Posterior vena cava (tissue), 2 donors: ENCODE data around the gene CABLES1. TPM values are rescaled to one million over a fixed set of nuclear protein-coding genes. Genes with fewer than 3 reads are reported as not detected.

Experiments
- DNase-seq: peaks from one replicate; pipeline ENCODE4 v3.0.0-alpha.2; 2020; ENCODE audit warnings: low spot score
- intact Hi-C, 2 donors: fragments of 100-400 bp; cut with DNase I; formaldehyde crosslinking; loops; one replicate each; pipeline versions ENCODE4 v1.14.1 to v1.14.2; 2022 to 2023
- total RNA-seq, 2 donors: library from RNA; stranded (reverse); fragmentation: NEBNext Ultra II Directional; extraction: Animal tissue kit (Norgen Biotek cat#: 25700); gene quantifications; one replicate each; pipeline ENCODE4 v1.2.1, GENCODE V29; 2021
- donor health status: DM: yes; HTN: yes; CAD: no.
- donor health status: DM: yes; HTN: yes; CAD: no.

CABLES1 gene
- total RNA-seq, 2 donors from 2014 or later: 9.3 to 10.8 TPM

DNA sequence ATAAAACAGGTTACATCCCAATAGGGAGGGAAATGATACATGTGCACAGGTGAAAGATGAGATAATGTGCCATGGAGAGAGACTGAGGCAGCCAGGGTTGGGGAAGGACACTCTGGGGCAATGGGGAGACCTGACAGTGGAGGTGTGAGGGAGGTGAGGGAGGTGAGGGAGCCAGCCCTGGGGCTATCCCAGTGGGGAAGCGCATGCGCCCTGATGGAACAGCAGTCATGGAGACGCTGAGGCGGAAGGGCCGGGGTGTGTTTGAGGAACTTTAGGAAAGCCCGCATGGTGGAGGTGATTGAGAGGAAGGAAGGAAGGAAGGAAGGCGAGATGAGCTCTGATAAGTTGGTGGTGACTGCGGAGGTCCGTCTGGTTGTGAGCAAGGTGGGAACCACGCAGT lies 66.5 kb downstream of the CABLES1 start:
- intact Hi-C loops: no loop called here
- DNase-seq: peak; percentile 62

GRCh38 chr18:23203891-23204432 lies 68.7 kb downstream of the CABLES1 start:
- DNase-seq: peak; percentile 25
- intact Hi-C loops: no loop called here

- intact Hi-C loops: no loop called here
- peak; percentile 20 for DNase-seq
These were observed 69.4 kb downstream of the CABLES1 start for GRCh38 chr18:23204589-23205235.

DNA sequence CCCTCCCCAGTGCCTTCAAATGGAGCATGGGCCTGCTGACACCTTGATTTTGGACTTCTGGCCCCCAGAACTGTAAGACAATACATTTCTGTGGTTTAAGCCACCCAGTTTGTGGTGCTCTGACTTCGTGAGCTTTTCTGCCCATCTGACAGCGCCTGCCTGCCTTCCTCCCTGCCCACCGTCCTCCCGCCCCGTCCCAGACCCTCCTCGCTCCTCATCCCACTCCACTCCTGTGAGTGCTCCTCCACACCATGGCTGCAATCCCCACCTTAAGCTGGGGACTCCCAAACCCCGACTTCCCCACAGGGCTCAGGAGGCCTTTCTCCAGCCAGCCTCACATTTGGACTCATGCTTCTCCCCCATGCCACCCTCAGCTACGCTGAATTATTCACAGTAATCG lies 70.7 kb downstream of the CABLES1 start:
- intact Hi-C loops: no loop called here
- peak; percentile 77 for DNase-seq

DNA sequence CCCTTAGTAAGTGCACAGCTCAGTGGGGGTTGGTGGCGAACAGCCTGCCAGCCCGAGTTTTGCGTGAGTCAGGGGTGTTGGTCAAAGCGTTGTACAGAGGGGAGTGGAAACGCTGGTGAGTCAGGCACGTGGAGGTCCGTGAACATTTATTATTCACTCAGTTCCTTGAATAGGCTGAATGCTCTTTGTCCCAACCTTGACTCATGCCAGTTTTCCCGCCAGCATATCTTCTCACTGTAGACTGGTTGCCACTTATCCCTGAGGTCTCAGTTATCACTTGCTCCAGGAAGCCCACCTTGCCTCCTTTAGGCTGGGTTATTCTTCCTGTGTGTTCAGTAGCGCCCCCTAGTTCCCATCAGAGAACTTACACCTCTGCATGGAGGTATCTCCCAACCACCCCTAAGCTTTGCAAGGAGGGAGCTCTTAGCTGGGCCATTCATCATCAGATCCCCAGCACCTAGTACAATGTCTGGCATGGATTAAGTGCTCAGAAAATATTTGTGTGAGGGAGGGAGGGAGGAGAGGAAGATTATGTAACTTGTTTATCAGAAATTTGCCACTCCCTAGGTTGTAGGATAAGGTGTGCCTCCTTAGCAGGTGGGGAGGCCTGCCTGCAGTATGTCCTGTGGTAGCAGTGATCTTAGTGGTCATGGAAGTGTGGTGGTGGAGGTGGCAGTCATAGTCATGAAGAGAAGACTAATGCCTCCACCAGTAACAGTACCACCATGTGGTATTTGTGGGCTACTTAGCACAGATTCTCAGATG lies 72.1 kb downstream of the CABLES1 start:
- intact Hi-C loops: no loop called here
- DNase-seq: peak; percentile 16

DNA sequence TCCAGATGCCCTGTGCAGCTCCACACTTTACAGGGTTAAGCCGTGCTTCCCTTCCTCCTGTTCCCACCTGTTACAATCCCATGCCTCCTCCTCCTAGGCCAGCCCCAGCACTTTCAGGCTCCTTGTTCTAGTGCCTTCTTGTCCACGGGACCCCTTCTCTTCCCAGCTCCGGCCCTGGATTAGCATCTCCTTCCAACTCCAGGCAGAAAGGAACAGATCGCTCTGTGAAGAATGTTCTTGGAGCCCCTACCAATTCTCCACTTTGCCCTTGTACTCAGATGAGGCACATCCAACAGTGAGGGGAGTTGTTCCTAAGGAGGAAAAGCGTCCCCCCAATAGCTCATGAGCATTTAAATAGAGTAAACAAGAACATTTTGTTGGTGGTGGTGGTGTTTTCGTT lies 72.7 kb downstream of the CABLES1 start:
- peak; percentile 24 for DNase-seq
- intact Hi-C loops: no loop called here

DNA sequence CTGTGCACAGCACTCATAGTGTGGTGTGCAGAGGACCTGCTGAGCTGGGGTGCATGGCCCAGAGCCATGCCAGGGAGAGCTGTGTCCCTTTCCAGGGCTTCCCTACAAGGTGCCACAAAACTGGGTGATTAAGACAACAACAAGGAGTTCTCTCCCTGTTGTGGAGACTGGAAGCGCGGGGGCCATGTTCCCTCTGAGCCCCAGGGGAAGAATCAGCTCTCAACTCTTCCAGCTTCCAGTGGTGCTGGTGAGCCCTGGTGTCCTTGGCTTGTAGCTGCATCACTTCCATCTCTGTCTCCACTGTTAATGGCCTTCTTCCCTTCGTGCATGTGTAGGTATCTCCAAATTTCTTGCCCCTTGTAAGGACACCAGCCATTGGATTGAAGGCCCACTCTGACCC lies 73.3 kb downstream of the CABLES1 start:
- DNase-seq: peak; percentile 67
- intact Hi-C loops: no loop called here

DNA sequence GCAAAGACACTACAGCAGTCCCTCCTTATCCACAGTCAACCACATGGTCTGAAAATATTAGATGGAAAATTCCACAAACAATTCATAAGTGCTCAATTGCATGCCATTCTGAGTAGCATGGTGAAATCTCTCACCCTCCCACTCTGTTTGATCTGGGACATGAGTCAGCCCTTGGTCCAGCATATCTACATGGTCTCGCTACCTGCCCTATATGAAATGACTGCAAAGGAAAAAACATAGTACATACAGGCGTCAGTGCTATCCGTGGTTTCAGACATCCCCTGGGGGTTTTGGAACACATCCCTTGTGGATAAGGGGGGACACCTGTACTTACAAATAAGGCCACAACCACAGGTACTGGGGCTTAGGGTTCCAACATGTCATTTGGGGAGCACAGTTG lies 73.7 kb downstream of the CABLES1 start:
- DNase-seq: peak; percentile 28
- intact Hi-C loops: no loop called here

GRCh38 chr18:23209796-23210195 lies 74.5 kb downstream of the CABLES1 start:
- intact Hi-C loops: no loop called here
- peak; percentile 59 for DNase-seq

DNA sequence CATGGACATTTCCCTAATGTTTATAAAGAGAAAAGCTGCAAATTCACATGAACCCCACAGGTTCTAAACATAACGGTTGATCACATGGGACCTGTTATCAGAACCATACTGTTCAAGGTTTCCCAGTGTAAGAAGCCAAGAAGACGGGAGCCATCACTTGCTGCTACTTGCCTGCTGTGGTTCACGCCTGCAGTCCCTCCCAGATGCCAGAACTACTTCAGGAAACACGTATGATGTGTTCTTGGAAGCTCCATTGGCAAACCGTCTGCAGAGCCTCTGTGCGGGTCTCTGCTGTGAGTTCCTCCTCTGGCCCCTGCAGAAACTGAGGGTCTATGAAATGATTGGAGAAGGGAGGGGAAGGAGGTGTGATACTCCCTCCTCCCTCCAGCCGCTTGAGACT lies 75.2 kb downstream of the CABLES1 start:
- DNase-seq: peak; percentile 57
- intact Hi-C loops: no loop called here

DNA sequence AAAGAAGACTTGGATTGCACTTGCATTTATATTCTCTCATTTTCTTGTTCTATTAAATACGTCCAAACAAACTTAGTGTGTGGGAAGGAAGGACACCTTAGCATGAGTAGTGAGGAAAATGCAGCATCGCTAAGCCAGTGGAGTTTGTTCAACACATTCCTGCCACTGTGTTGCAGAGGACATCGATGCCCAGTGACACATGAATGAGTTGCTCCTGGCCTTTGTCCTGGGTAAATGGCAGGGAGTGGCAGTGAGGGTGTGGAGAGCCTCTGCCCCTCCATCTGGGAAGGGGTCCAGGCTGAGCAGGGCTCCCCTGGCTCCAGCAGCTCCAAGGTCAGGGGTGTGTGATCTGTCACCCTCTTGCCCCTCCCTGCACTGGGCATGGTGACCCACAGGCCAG lies 75.9 kb downstream of the CABLES1 start:
- DNase-seq: peak; percentile 35
- intact Hi-C loops: no loop called here

DNA sequence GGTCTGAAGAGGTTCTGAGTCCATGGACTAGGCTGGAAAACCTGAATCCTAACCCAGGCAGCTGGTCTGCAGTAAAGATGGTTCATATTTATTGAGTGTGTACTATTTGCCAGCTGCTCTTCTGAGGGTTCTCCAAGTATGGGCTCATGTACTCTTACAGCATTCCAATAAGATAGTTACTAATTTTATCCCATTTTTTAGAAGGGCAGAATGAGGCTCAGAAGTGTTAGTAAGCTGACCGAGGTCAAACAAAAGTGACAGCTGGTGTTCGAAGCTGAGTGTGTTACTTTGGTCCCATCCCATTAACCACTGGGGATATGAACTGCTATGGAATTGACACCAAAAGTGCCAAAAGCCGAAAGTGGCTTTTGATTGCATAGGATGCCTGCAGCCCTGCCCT lies 76.9 kb downstream of the CABLES1 start:
- DNase-seq: no peak

DNA sequence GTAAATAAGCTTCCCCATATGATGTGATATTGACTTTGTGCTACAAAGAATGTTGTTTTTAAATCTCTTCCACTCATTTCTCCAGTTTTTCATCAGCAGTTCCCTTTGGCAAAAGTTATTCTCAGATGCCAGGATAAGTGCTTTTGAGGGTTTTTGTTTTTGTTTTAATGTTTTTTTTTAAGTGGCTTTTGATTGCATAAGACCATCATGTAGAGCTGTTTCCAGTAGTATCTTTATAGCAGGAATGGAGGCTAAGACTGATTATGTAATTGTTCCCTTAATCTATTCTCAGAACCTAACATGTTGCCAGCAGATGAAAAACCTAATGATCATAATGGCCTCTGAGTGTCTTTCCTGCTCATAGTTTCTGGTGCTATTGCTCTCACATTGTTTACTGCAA lies 77.9 kb downstream of the CABLES1 start:
- intact Hi-C loops: no loop called here
- DNase-seq: no peak

More for the DNA sequence above, 76.9 kb downstream of the CABLES1 start:
- intact Hi-C loops: no loop called here

- peak; percentile 54 for DNase-seq
- intact Hi-C loops: no loop called here
These were observed 82.5 kb downstream of the CABLES1 start for GRCh38 chr18:23217781-23218180.

- intact Hi-C loops: no loop called here
- no peak for DNase-seq
These were observed 85.1 kb downstream of the CABLES1 start for GRCh38 chr18:23220355-23220754.

DNA sequence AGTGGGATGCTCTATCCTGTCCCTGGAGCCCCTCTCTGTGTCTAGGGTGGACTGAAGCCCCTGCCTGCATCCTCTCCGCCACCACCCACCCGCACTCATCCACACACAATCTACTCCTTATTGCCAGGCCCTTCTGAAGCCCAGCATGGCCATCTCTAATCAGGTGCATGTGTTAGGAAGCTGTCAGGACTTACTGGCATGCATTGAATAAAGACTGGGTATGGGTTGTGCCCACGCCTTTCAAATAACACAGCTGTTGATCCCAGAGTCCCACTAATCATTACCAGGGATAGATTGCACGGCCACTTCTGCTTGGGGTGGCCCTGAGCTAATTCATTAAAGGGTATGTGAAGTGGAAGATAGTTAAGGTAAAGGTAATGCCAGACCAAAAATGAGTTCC lies 88.4 kb downstream of the CABLES1 start:
- intact Hi-C loops: no loop called here
- no peak for DNase-seq

DNA sequence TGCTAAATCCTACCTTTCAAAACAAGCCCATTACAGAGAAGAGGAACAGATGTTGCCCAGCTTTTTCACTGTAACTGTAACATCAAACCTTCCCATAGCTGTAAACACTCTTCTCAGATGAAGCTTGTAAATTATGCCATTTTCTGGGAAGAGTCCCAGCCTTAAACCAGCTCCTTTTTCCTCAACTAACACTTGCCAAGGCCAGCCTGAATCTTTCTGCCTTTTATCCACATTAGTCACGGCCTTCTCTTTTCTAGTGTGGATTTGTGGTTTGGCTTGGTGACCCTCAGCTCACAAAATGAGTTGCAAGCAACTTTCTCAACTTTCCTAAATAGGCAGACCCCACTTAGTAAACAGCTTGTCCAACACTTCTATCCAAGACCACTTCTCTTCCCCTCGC lies 90.2 kb downstream of the CABLES1 start:
- intact Hi-C loops: no loop called here
- DNase-seq: no peak

GRCh38 chr18:23226391-23226790 lies 91.1 kb downstream of the CABLES1 start:
- intact Hi-C loops: no loop called here

DNA sequence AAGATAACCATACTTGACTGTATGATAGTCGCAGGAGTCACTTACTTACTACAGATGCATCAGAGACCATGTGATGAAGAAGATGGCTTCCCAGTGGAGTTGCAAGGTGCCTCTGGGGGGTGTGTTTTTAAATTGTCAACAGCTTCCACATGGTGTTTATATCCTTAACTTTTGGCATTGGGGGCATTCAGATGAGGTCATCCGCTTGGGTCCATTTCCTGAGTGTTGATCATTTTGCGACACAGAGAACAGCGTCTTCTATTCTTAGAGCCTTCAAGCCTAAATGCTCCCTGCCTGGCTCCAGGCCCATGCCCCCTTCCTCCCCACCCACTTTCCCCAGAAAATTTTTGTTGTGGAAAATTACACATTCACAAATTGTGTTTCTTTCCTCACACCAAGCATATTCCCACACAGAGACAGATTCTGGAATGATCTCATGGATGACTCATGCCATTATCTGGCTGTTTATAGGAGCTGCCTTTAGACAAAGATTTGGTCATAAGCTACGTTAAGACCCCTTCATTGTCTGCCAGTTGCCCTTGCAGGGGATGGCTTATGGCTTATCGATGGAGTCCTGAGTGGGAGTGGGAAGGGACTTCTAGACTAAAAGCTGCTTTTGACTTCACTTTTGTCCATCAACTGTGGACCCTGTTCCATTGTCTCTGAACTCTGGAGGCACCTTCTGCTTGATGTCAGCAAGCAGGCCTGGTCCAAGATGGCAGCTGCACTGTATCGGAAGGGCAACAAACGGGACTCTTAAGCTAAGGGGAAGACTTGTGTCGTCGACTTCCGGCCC lies 91.8 kb downstream of the CABLES1 start:
- intact Hi-C loops: no loop called here
- DNase-seq: no peak

More at GRCh38 chr18:23226391-23226790, 91.1 kb downstream of the CABLES1 start:
- DNase-seq: no peak

DNA sequence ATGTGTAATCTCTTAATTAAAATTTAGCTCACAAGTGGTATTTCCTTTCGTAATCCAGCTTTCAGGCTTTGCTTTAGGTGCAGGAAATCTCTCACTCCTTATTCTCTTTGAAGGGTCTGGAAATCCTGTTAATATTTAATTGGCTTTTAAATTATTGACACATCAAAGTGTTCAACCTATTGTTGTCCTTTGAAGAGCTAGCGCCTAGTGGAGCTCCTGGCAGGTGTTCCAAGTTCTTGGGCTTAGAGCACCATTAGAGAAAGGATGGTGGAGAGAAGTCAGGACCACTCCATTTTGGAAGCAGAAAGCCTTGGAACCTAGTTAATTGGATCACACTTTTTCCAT lies 92.4 kb downstream of the CABLES1 start:
- no peak for DNase-seq
- intact Hi-C loops: no loop called here
